GM19467 (cell line): Measurements from ENCODE around the gene ATOH7.

ENCODE experiments used
- ATAC-seq: cut with Tn5 transposase; IDR thresholded peaks from one replicate; pipeline ENCODE4 v1.9.1; 2021; ENCODE audit warnings: mild to moderate bottlenecking, moderate library complexity; ENCODE audit not compliant: unreplicated experiment

The ATOH7 gene

GRCh38 chr10:68184546-68184945 lies 47.4 kb downstream of the ATOH7 start:
- ATAC-seq: no peak
